Measurements from ENCODE around the gene SNAP29.
A peak's percentile ranks its signal among the peaks of the same experiment; 100 is the strongest.

SNAP29 gene

DNA sequence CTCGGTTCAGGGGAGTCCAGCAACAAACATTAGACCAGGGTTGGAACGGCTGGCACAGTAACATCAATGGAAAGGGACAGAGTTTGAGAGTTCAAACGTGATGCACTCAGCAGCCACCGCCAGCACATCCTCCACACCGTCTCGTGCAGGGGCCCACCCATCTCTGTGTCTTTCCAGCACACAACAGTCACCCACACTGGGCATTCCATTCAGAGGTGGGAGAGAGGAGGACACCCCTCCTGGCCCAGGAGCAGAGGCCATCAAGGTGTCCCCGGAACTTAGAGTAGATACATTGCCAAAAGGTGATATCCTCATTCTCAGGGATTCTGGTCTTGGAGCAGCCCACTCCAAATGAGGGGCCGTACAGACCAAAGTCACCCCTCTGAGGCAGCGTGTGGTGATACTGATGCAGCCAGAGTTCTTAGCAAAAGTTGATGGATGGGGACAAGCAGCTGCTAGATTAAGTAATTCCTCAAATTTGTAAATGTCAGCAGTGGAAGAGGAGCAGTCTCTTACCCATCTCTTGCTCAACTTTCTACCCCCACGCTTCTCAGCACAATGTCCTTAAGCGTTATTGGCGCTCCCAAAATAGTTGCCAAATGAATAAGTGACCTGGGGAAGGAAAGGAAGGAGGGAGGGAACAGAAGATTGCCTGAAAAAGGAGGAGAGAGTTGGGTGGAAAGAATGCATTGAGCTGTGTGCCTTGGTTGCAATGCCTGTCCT, 5.5 kb downstream of the SNAP29 start:
- DNase-seq: no peak
- no peak overlapping the region for H2BK5ac ChIP-seq (ENCODE audit: low read depth, low read length, poor library complexity, severe bottlenecking)
- no peak overlapping the region for H2BK12ac ChIP-seq (ENCODE audit: low read length in 2 of 2)
- H3K4me2 ChIP-seq (ENCODE audit: low read length, poor library complexity, severe bottlenecking): no peak overlapping the region
- no peak overlapping the region for H2AFZ ChIP-seq (ENCODE audit: low read depth, low read length)
- H4K8ac ChIP-seq (ENCODE audit: low read length): no peak overlapping the region
- peaks cover 50% of the 10 kb centered on the region for H3K79me1 ChIP-seq (replicated peaks; ENCODE audit: low read length, poor library complexity, severe bottlenecking)
- H3K4me3 ChIP-seq (ENCODE audit: insufficient read depth in 1 of 2, low read depth in 1 of 2, low read length in 2 of 2): no peak overlapping the region
- no peak overlapping the region for H3K18ac ChIP-seq (ENCODE audit: low read depth in 1 of 2, low read length in 2 of 2)
- peaks cover 12% of the 10 kb centered on the region for H3K4me1 ChIP-seq (ENCODE audit: control insufficient read depth, insufficient read depth, low read depth, low read length)
- H3K14ac ChIP-seq (ENCODE audit: low read length in 2 of 2): no peak overlapping the region
- no peak overlapping the region for H2AK5ac ChIP-seq (ENCODE audit: low read length, severe bottlenecking)
- no peak overlapping the region for H3K9ac ChIP-seq (ENCODE audit: low read length)
- no peak overlapping the region for H3K27ac ChIP-seq (ENCODE audit: low read length, poor library complexity, severe bottlenecking)
- WGBS: 95% methylated on average over 12 of the region's 12 CpGs
- no peak overlapping the region for H4K91ac ChIP-seq (ENCODE audit: low read length)
- H3K36me3 ChIP-seq (ENCODE audit: control insufficient read depth in 1 of 2, insufficient read depth in 2 of 2, low read depth in 1 of 2, low read length in 2 of 2): peaks cover 21 to 30% of the 10 kb centered on the region in 2 experiments
- no peak overlapping the region for H3K4ac ChIP-seq (ENCODE audit: low read depth in 1 of 2, low read length in 2 of 2)
- no peak overlapping the region for H3K23ac ChIP-seq (ENCODE audit: low read length in 2 of 2)
- no peak overlapping the region for H2BK120ac ChIP-seq (ENCODE audit: low read depth, low read length)
- H3K9me3 ChIP-seq (ENCODE audit: control insufficient read depth, low read length): no peaks in the 10 kb centered on the region
- H3K27me3 ChIP-seq (ENCODE audit: control insufficient read depth in 1 of 2, insufficient read depth in 1 of 2, low read length in 2 of 2): no peaks in the 10 kb centered on the region
- no peak overlapping the region for H2BK15ac ChIP-seq (ENCODE audit: low read depth, poor library complexity, severe bottlenecking)

GRCh38 chr22:20865331-20865730, 6.5 kb downstream of the SNAP29 start:
- Histone ChIP-seq H3K27ac (ENCODE audit: low read length, poor library complexity, severe bottlenecking) (no peak overlapping the region), H3K18ac (ENCODE audit: low read depth in 1 of 2, low read length in 2 of 2) (no peak overlapping the region), H3K9me3 (ENCODE audit: control insufficient read depth, low read length) (no peaks in the 10 kb centered on the region), H3K9ac (ENCODE audit: low read length) (no peak overlapping the region), H2BK120ac (ENCODE audit: low read depth, low read length) (no peak overlapping the region), H3K4me3 (ENCODE audit: insufficient read depth in 1 of 2, low read depth in 1 of 2, low read length in 2 of 2) (no peak overlapping the region), H2AK5ac (ENCODE audit: low read length, severe bottlenecking) (no peak overlapping the region), H4K91ac (ENCODE audit: low read length) (no peak overlapping the region), H3K4me2 (ENCODE audit: low read length, poor library complexity, severe bottlenecking) (no peak overlapping the region), H3K4ac (ENCODE audit: low read depth in 1 of 2, low read length in 2 of 2) (no peak overlapping the region), H3K79me1 (replicated peaks; ENCODE audit: low read length, poor library complexity, severe bottlenecking) (peaks cover 50% of the 10 kb centered on the region), H2BK12ac (ENCODE audit: low read length in 2 of 2) (no peak overlapping the region), H2AFZ (ENCODE audit: low read depth, low read length) (no peak overlapping the region), H3K23ac (ENCODE audit: low read length in 2 of 2) (no peak overlapping the region), H4K8ac (ENCODE audit: low read length) (no peak overlapping the region), H3K4me1 (ENCODE audit: control insufficient read depth, insufficient read depth, low read depth, low read length) (peaks cover 9% of the 10 kb centered on the region), H2BK15ac (ENCODE audit: low read depth, poor library complexity, severe bottlenecking) (no peak overlapping the region), H3K14ac (ENCODE audit: low read length in 2 of 2) (no peak overlapping the region), H2BK5ac (ENCODE audit: low read depth, low read length, poor library complexity, severe bottlenecking) (no peak overlapping the region), H3K27me3 (ENCODE audit: control insufficient read depth in 1 of 2, insufficient read depth in 1 of 2, low read length in 2 of 2) (no peaks in the 10 kb centered on the region), H3K36me3 (ENCODE audit: control insufficient read depth in 1 of 2, insufficient read depth in 2 of 2, low read depth in 1 of 2, low read length in 2 of 2) (peaks cover 31 to 34% of the 10 kb centered on the region in 2 experiments)
- WGBS: 98% methylated on average over 3 of the region's 3 CpGs
- DNase-seq: no peak

GRCh38 chr22:20865875-20866445, 7.2 kb downstream of the SNAP29 start:
- Histone ChIP-seq H3K23ac (ENCODE audit: low read length in 2 of 2) (no peak overlapping the region), H2BK12ac (ENCODE audit: low read length in 2 of 2) (no peak overlapping the region), H4K8ac (ENCODE audit: low read length) (peak overlapping the region; percentile 79), H3K4me2 (ENCODE audit: low read length, poor library complexity, severe bottlenecking) (no peak overlapping the region), H3K79me1 (replicated peaks; ENCODE audit: low read length, poor library complexity, severe bottlenecking) (peaks cover 48% of the 10 kb centered on the region), H3K36me3 (ENCODE audit: control insufficient read depth in 1 of 2, insufficient read depth in 2 of 2, low read depth in 1 of 2, low read length in 2 of 2) (peaks cover 36 to 40% of the 10 kb centered on the region in 2 experiments), H3K4ac (ENCODE audit: low read depth in 1 of 2, low read length in 2 of 2) (no peak overlapping the region), H3K4me3 (ENCODE audit: insufficient read depth in 1 of 2, low read depth in 1 of 2, low read length in 2 of 2) (no peak overlapping the region), H2BK5ac (ENCODE audit: low read depth, low read length, poor library complexity, severe bottlenecking) (no peak overlapping the region), H3K4me1 (ENCODE audit: control insufficient read depth, insufficient read depth, low read depth, low read length) (peaks cover 7% of the 10 kb centered on the region), H2BK15ac (ENCODE audit: low read depth, poor library complexity, severe bottlenecking) (no peak overlapping the region), H3K18ac (ENCODE audit: low read depth in 1 of 2, low read length in 2 of 2) (no peak overlapping the region), H2AK5ac (ENCODE audit: low read length, severe bottlenecking) (no peak overlapping the region), H3K14ac (ENCODE audit: low read length in 2 of 2) (no peak overlapping the region), H2BK120ac (ENCODE audit: low read depth, low read length) (no peak overlapping the region), H3K9me3 (ENCODE audit: control insufficient read depth, low read length) (no peaks in the 10 kb centered on the region), H3K27me3 (ENCODE audit: control insufficient read depth in 1 of 2, insufficient read depth in 1 of 2, low read length in 2 of 2) (no peaks in the 10 kb centered on the region), H3K9ac (ENCODE audit: low read length) (no peak overlapping the region), H3K27ac (ENCODE audit: low read length, poor library complexity, severe bottlenecking) (no peak overlapping the region), H2AFZ (ENCODE audit: low read depth, low read length) (no peak overlapping the region), H4K91ac (ENCODE audit: low read length) (peak overlapping the region; percentile 43)
- 96% methylated on average over 7 of the region's 8 CpGs for WGBS
- no peak for DNase-seq

- H3K4ac ChIP-seq (ENCODE audit: low read depth in 1 of 2, low read length in 2 of 2): peak overlapping the region; percentile 27 to 44
- peak overlapping the region in 1 of 2 experiments; percentile 50 for H2BK12ac ChIP-seq (ENCODE audit: low read length in 2 of 2)
- H3K4me2 ChIP-seq (ENCODE audit: low read length, poor library complexity, severe bottlenecking): no peak overlapping the region
- H3K36me3 ChIP-seq (ENCODE audit: control insufficient read depth in 1 of 2, insufficient read depth in 2 of 2, low read depth in 1 of 2, low read length in 2 of 2): peaks cover 34 to 46% of the 10 kb centered on the region in 2 experiments
- no peak overlapping the region for H3K9ac ChIP-seq (ENCODE audit: low read length)
- H4K8ac ChIP-seq (ENCODE audit: low read length): peak overlapping the region; percentile 70
- H3K23ac ChIP-seq (ENCODE audit: low read length in 2 of 2): no peak overlapping the region
- 95% methylated on average over 5 of the region's 5 CpGs for WGBS
- H4K91ac ChIP-seq (ENCODE audit: low read length): no peak overlapping the region
- no peak overlapping the region for H2BK120ac ChIP-seq (ENCODE audit: low read depth, low read length)
- no peak for DNase-seq
- no peak overlapping the region for H3K4me3 ChIP-seq (ENCODE audit: insufficient read depth in 1 of 2, low read depth in 1 of 2, low read length in 2 of 2)
- H2AK5ac ChIP-seq (ENCODE audit: low read length, severe bottlenecking): no peak overlapping the region
- no peak overlapping the region for H3K27ac ChIP-seq (ENCODE audit: low read length, poor library complexity, severe bottlenecking)
- peaks cover 47% of the 10 kb centered on the region for H3K79me1 ChIP-seq (replicated peaks; ENCODE audit: low read length, poor library complexity, severe bottlenecking)
- no peak overlapping the region for H2BK5ac ChIP-seq (ENCODE audit: low read depth, low read length, poor library complexity, severe bottlenecking)
- no peak overlapping the region for H3K14ac ChIP-seq (ENCODE audit: low read length in 2 of 2)
- peak overlapping the region in 1 of 2 experiments; percentile 38 for H3K18ac ChIP-seq (ENCODE audit: low read depth in 1 of 2, low read length in 2 of 2)
- no peak overlapping the region for H2AFZ ChIP-seq (ENCODE audit: low read depth, low read length)
- peaks cover 7% of the 10 kb centered on the region for H3K4me1 ChIP-seq (ENCODE audit: control insufficient read depth, insufficient read depth, low read depth, low read length)
- H2BK15ac ChIP-seq (ENCODE audit: low read depth, poor library complexity, severe bottlenecking): peak overlapping the region; percentile 55
- H3K27me3 ChIP-seq (ENCODE audit: control insufficient read depth in 1 of 2, insufficient read depth in 1 of 2, low read length in 2 of 2): no peaks in the 10 kb centered on the region
- no peaks in the 10 kb centered on the region for H3K9me3 ChIP-seq (ENCODE audit: control insufficient read depth, low read length)
Measured at GRCh38 chr22:20866736-20867135, 7.9 kb downstream of the SNAP29 start.
